NK-92 (cell line): ENCODE results near the gene DYSF.

Experiments
- DNase-seq: peaks from one replicate; lab custom pipeline; 2025; ENCODE audit not compliant: unreplicated experiment; lab: John Stamatoyannopoulos, UW

The DYSF gene

DNA sequence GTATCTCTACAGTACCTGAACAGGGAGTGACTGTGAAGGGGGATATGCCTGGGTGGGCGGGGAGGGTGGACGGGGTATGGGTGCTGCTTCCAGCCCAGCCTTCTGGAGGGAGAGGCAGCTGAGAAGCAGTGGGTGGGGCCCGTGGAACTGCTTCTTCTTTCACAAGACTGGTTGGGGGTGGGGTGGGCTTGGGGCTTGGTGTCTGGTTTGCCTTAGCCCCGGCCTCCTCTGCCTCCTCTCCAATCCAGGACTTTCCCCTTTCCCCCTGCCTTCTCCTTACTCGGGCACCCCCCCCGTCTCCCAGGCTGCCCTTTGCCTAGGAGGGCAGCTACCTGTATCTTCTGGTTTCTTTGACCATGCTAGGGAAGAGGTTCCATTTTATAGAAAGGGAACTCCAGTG is 233.4 kb downstream of the DYSF start:
- DNase-seq: no peak

DNA sequence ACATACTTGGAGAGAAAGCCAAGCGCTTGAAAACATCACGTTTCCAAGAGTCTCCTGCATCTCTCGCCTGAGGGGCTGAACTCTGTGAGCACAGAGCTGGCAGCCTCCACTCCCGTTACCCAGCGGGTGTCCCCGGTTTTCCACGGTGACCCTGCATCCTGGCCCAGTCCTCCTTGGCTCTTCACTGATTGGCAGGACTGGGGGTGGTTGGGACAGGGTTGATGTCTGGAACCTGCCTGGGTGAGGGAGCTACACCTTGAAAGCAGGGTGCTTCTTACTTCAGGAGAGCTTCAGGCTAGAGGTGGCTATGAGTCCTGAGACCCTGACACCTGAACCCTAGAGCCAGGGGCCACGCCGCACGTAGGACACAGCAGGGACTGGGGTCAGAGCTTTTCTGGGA is 234.1 kb downstream of the DYSF start:
- no peak for DNase-seq

DNA sequence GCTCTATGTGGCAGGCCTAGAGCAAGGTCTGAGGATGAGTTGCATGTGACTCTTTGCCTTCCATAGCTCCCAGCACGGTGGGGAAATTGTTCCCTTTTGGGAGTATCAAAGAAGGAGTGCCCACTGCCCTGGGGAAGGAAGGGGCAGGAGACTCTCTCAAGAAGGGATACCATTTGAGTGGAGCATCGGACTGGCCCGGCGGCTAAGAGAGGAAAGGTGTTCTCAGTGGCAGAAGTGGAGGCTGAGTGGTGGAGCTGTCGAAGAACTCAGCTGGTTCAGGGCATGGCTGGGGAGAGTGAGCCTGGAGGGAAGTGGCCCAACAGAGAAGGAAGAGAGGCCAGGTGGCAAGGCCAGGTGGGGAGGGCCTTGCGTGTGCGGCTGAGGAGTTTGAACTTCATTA is 235.2 kb downstream of the DYSF start:
- no peak for DNase-seq

DNA sequence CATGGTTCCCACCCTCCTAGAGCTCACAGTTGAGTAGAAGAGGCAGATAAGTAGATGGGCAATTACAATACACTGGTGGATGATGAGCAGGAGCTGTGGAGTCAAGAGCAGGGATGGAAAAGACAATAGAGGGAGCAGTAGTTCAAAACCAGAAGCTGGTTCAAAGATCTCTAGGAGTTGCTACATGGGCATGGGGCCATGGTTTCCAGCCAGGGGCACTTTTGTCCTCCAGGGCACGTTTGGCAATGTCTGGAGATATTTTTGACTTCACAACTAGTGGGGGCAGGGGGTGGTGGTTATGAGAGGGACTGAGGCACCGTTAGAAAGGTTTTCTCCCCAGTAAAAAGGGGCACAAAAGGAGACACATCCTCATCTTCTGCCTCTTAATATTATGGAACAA is 236.0 kb downstream of the DYSF start:
- DNase-seq: no peak

DNA sequence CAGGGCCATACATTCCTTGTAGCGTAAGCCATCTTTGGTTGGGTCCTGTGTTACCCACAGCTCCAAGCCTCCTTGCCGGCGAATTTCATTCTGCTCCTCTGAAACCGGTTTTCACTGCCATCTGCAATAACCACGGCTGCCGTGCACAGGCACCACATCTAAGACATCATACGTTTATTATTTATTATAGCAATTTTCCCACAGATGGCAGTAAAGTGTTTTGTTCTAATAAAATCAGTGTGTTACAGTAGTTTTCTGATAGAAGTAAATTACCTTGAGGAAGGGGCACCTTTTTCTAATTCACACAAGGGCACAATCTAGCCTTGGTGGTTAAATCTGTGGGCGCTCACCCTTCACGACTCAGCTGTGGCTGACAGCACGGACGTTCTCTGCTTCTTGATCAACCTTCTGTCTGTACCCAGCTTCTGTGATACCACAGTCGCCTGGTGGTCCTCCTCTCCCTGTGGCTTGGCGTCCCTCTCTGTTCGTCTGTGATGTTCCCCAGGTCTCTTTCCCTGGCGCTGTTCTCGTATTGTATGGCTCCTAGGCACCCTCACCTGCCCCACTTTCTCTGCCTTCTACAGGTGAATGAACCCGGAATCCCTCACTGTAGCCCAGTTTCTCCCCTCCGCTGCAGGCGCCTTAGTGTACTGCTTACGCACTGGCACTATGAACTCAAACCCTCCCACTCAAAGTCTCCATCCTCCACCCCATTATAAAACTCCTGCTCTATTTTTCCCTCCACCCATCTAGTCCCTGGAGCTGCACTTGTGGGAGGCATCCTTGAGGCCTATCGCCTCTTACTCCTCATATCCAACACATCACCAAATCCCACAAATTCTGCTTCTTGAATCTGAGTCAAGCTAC is 236.8 kb downstream of the DYSF start:
- DNase-seq: no peak

DNA sequence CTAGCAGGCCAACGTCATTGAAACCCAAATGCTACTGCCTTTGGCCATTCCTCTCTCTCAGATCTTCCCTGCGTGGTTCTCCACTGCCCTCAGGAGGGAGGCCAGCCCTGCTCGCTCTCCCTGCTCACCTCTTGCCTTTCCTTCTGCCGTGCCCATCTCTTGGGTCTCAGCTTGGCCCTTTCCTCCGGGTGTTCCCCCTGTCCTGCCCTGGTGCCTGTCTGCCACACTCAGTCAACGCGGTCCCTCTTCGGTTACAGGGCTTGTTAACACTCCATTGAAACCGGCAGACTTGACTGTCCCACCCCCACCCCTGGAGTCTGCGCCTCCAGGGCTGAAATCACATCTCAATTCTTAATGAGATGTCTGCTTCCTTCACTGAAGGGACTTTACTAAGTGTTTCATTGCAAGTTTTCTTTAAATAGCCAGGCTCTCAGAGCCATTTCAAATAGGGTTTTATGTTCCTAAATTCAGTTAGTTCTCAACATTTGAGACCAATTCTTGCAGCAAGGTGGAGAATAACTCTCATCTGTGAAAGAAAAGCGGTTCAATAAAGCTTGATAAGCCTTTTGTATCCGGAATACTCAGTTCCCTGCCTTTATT is 237.6 kb downstream of the DYSF start:
- DNase-seq: no peak

DNA sequence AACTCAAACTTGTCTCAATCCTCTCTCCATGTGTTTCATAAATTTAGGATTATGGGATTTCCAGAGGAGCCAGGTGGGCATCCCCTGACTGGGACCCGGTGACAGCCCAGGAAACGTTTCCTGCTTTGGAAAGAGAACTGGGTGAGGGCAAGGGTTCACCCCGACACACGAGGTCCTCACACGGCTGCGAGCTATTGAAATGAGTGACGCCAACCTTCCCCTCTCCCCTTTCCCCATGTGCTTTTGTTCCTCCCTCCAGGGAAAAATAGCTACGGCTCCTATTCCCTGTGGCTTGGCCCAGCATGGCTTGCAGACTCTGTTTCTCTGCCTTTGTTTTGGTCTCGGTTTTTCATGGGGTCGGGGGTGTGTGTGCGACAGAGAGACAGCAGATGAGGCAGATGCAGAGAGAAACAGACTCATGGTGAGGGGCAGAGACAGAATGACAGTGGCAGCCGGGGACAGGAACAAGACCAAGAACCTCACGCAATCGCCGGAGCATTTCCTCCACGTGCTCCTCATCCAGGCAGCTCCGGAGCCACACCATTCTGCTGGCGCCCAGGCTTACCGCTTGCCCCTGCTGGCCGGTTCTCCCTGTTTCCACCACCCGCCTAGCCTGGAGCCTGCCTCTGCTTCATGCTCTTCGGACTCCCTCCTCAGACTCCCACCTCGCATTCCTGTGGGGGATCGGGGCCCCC is 238.5 kb downstream of the DYSF start:
- no peak for DNase-seq

DNA sequence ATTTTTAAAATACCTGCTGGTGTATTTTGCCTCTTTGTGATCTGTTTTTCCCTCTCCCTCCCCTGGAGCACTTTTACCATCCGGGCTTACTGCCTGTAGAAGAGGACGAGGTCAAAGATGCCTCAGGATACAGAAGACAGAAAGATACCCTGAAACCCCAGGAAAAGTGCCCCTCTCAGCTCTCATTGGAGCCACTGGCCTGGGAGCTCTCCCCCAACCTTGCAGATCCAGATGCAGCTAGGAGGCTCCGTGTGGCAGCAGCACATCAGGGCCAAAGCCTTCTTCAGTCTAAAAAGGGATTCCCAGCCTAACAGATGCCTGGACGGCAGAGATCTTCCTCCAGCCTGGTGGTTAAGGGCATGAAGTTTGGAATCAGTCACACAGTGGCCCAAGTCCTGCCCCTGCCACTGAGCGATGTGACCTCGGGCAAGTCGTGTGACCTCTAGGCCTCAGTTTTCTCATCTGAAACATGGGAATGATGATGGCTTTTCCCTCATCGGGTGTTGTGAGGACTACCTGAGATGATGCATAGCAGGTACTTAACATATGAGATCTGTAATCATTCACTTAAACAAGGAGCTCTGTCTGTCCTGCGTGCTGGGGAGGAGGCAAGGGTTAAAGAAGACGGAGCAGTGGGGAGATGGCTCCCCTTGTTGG is 239.4 kb downstream of the DYSF start:
- no peak for DNase-seq

DNA sequence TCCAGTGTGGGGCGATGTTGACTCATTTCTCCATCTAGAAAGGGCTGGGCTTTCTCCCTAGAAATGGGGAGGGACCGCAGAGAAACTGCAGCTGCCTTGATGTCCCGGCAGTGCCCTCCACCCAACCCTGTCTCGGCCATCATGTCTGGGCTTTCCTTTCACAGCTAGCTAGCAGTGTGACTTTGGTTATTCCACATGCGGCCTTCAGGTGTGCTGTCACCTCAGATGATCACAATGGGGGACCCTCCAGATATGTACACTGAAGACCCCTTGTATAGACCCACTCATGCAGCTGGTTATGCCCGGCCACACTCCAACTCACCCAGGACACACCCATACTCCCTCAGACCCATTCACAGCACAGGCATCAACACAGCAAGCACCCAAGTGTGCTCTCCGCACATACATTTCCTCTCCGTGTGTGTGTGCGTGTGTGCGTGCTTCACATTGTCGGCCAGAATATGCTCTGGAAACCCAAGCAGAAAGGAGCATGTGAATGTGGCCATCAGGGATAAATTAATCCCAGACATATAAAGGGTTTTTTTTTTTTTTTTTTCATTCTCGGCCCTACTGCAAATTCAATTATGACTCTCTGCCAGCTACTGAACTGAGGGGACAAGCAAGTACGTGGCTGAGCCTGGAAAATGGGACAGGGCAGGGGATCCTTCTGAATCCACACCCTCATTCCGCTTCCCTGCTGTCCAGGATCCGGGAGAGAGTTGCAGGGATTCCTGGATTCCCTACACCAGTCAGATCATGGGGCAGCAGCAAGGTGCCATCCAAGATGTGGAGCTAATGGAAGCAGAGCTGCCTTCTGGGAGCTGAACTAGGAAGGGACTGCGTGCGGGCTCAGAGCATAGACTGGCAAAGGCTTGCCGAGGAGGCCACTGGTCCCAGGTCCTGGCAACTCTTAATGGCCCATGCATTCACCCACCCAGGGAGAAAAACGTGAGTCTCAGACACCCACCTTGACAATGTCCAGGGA is 240.2 kb downstream of the DYSF start:
- no peak for DNase-seq

DNA sequence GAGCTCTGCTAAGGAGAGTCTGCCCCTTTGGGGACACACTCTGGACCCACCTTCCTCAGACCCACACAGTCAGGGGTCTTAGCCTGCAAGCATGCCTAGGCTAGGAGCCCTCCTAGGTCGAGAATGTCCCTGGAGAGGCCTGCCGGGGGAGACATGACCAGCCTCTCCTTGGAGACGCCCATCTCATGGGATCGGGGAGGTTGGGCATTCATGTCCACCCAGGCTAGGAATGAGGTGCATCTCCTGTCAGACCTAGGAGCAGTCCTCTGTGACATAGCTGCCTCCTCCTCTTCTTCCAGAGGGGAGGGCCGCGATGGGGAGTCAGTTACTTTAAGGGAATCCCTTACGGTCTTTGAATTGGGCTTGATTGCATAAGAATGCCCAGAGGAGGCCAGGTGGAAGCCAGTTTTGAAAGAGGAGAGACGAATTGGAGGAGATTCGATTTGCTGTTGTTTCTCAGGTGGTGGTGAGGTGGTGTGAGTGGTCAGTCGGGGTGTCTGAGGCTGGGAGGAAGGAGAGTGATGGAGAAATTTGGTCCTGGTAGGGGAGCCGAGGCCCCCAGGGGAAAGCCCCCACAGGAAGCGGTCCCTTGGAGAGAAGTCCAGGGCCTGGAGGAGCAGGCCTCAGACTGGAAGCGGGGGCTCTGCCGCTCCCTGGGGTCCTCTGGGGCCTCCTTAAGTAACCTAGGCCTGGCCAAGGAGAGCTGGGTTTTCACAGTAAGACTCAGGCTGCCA is 241.3 kb downstream of the DYSF start:
- no peak for DNase-seq

DNA sequence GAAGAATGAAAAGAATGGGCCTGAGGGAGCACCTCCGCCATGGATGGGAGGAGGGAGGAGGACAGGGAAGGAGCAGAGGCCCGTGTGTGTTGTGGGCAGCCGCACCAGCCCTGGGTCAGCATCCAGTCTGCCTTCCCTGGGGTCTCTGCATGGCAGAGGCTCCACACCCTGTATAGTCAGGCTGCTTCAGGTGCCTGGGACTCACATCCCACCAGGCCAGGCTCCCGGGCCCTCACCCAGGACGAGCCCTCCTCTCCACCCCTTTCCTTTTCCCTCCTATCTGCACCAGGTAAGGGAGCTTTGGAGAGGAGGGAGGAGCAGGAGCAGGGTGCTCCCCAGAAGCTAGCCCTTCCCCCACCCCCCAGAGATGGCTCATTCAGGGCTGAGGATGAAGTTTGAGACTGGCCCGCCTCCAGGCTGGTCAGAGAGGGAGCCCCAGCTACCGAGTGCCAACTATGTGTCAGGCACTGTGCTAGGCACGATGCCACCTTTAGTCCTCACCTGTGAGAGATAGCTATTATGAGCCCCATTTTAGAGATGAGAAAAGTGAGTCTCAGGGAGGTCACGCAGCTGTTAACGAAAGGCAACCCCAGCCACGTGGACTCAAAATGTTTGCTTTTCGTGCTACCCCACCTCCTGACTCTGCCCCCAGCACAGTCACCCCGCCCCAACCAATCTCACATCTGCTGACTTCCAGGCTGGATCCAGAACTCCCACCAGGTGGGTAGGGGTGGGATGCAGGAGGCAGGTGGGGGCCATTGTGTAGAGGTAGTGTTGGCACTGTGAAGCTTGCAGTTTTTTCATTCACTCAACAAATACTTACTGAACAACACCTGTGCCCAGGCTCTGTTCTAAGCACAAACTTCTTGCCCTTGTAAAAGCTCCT is 242.1 kb downstream of the DYSF start:
- no peak for DNase-seq

DNA sequence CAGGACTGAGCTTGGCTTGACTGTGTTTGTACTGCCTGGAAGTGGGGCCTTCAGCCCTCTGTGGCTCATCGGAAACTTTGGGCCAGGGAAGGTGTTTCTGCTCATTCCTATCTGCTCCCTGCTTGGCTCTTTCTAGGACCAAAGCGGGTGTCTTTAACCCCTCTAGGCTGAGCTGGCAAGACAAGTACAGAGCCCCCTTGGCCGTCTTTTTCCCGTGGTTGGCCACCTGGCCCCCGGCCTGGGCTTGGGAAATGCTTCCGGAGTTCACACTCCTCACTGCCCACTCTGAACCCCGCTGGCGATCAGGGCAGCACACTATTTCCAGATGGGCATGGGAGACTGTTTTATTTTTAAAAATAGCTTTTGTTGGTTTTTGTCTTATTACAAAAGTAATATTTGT is 243.0 kb downstream of the DYSF start:
- DNase-seq: no peak

DNA sequence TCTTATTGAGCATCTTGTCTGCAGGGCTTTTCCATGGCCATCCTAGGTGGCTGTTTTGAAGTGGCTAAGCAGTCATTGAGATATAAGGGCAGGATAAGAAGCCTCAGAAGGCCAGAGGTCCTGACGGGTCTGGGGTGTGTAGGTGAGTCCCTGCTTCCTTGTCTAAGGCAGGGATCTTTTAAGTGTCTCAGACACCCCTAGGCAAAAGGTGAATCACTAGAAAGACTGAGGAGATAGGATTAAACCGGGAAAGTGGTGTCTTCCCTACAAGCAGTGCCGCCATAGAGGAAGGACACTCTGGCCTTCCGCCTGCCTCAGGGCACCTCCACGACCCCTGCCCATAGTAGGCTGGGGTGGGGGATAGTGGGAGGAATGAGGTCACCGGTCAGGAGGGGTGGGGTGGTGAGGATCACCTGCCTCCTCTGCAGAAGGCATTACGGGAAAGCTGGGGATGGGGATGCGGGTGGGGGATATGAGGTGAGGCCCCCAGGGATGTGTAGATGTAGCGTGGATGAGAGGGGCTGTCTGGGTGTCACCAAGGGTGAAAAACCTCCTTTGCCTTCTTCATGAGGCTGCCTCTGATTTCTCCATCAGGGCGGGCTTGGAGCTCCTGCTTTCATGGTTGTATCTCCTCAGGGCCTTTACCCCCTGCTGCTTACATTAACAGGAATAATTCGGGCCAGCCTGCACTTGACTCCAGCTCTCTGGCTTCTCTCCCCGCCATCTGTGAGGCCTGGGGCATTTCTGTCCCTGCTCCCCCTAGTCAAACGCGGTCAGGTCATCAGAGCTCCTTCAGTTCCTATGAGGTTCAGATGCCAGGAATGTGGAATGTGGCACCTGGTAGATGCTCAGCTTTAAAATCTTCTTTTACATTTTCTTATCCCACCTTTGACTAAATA is 244.0 kb downstream of the DYSF start:
- DNase-seq: no peak

DNA sequence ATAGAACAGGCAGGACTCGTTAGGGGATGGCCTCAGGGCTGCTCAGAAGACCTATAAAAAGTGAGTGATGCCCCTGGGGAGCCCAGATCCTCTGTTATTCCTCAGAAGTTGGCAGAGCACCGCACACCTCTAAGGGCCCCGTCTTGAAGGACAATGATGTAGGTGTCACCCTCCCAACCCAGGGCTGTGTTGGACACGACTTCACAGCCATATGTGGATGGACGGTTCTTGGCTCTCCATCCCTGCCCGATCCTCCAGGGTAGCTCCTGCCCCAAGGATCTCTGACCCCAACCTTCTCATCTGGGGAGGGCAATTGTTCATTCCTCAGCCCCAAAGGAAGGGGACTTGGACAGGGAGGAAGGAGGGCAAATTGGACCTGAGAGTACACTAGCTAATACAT is 246.1 kb downstream of the DYSF start:
- no peak for DNase-seq

DNA sequence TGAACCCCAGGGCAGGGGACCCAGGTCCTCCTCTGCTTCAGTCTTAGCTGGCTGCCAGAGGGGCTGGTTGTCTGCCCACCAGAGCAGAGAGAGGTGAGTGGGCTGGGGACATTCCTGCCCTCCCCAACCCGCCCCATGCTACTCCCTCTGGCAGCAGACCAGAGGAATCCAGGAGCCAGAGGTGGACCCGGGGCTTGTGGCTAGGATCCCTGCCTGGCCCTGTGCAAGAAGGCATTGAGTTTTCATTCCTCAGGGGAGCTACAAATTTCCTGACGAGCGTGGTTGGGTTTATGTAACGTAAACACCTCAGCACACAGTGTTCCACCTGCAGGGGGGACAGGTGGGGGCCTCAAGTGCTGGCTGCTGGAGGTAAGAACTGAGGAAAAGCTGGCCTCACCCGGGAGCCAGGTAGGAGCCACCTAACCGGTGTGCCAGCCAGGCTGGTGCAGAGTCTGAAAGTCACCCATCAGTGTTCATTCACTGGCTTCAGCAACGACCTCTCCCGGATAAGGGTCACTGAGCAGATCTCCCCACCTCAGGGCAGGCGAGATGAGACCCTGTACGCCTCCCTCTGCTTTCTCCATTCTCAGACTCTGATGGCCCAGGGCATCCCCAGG is 246.8 kb downstream of the DYSF start:
- DNase-seq: no peak

DNA sequence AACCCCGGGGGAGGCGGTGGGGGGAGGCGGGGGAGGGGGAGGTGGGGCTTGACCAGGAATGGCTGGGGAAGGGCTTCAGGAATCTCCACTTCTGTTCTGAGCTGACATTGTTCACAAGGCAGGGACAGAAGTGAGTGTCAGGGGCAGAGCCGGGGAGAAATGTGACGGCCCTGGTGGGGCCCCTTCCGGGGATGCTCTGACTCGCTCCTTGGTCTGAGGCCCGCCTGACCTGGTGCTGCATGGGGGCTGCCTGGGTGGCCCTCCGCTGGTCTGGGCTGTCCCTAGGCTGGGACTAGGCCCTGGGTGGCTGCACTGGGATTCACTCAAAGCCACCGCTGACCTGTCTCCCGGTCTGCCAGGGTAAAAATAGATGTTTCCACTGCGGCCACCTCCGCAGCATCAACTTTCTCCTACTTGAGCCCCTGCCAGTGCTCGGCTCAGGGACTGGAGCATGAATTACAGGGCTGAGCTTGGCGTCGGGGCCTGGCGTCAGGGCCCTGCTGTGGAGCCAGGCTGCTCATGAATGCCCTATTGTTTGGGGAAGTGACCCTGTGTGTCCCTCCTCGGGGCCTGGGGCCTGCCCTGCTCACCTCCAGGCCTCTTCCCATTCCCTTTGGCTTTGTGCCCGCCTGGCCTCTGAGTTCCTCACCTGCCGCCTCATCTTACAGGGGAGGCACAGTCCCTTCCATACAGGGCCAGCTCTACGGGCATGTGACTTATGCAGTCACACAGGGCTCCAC is 247.5 kb downstream of the DYSF start:
- DNase-seq: no peak
